Measurements from ENCODE around the gene NFIB. TPM values are rescaled to one million over a fixed set of nuclear protein-coding genes. Genes with fewer than 3 reads are reported as not detected.
A peak's percentile ranks its signal among the peaks of the same experiment; 100 is the strongest.

The NFIB gene
- total and polyA plus RNA-seq, 2 donors from 2014 or later = 15.6 to 112 TPM

- H3K27me3 ChIP-seq (ENCODE audit: control insufficient read depth, insufficient read depth, low read length) = peaks cover 18% of the 10 kb centered on the region
- no peaks in the 10 kb centered on the region for H3K9me3 ChIP-seq (ENCODE audit: control insufficient read depth in 2 of 3, insufficient read depth in 1 of 3, low read length in 3 of 3)
- intact Hi-C loops (cut with DNase I) = no loop called here
- H3K9ac ChIP-seq (ENCODE audit: low read length in 3 of 3) = peak overlapping the region in 1 of 3 donors; percentile 69
- TF ChIP-seq CTCF (IDR thresholded peaks at IDR 0.05; ENCODE audit: borderline replicate concordance, extremely low read depth, insufficient read depth) = no peak
- H3K4me3 ChIP-seq (ENCODE audit: low read length in 3 of 3) = peak overlapping the region in 1 of 3 donors; percentile 78
- peaks cover 0 to 23% (median 13%) of the 10 kb centered on the region in 3 donors for H3K4me1 ChIP-seq (ENCODE audit: control insufficient read depth in 2 of 3, insufficient read depth in 2 of 3, low read depth in 1 of 3, low read length in 3 of 3)
- no peaks in the 10 kb centered on the region for H3K36me3 ChIP-seq (ENCODE audit: control insufficient read depth in 2 of 3, insufficient read depth in 3 of 3, low read length in 3 of 3)
- peak overlapping the region; percentile 27 to 78 for H3K27ac ChIP-seq (ENCODE audit: low read depth in 2 of 2, low read length in 2 of 2)
- FAIRE-seq = no peak
- DNase-seq = peak in 1 of 5 donors; percentile 26
Observed at GRCh38 chr9:14316602-14317300, 2.8 kb upstream of the NFIB start.

- Histone ChIP-seq H3K36me3 (ENCODE audit: control insufficient read depth in 2 of 3, insufficient read depth in 3 of 3, low read length in 3 of 3) (no peaks in the 10 kb centered on the region), H3K4me3 (ENCODE audit: low read length in 3 of 3) (peak overlapping the region; percentile 70 to 78 (median 74)), H3K27ac (ENCODE audit: low read depth in 2 of 2, low read length in 2 of 2) (peak overlapping the region; percentile 78 to 83), H3K9ac (ENCODE audit: low read length in 3 of 3) (peak overlapping the region; percentile 29 to 69 (median 52)), H3K4me1 (ENCODE audit: control insufficient read depth in 2 of 3, insufficient read depth in 2 of 3, low read depth in 1 of 3, low read length in 3 of 3) (peaks cover 0 to 17% (median 9%) of the 10 kb centered on the region in 3 donors), H3K27me3 (ENCODE audit: control insufficient read depth, insufficient read depth, low read length) (peaks cover 14% of the 10 kb centered on the region), H3K9me3 (ENCODE audit: control insufficient read depth in 2 of 3, insufficient read depth in 1 of 3, low read length in 3 of 3) (no peaks in the 10 kb centered on the region)
- no peak for TF ChIP-seq CTCF (IDR thresholded peaks at IDR 0.05; ENCODE audit: borderline replicate concordance, extremely low read depth, insufficient read depth)
- DNase-seq (peak; percentile 52 to 86 (median 77)), FAIRE-seq (no peak)
- intact Hi-C loops (cut with DNase I) = no loop called here
Observed at GRCh38 chr9:14315875-14316601, 2.1 kb upstream of the NFIB start.

- DNase-seq (peak; percentile 80 to 97 (median 90)), FAIRE-seq (no peak)
- peaks cover 0 to 12% (median 5%) of the 10 kb centered on the region in 3 donors for H3K4me1 ChIP-seq (ENCODE audit: control insufficient read depth in 2 of 3, insufficient read depth in 2 of 3, low read depth in 1 of 3, low read length in 3 of 3)
Observed at GRCh38 chr9:14314929-14315874, 1.3 kb upstream of the NFIB start.

More at GRCh38 chr9:14314929-14315874, 1.3 kb upstream of the NFIB start:
- Histone ChIP-seq H3K27me3 (ENCODE audit: control insufficient read depth, insufficient read depth, low read length) (peaks cover 12% of the 10 kb centered on the region), H3K4me3 (ENCODE audit: low read length in 3 of 3) (peak overlapping the region; percentile 72 to 78 (median 74)), H3K9me3 (ENCODE audit: control insufficient read depth in 2 of 3, insufficient read depth in 1 of 3, low read length in 3 of 3) (no peaks in the 10 kb centered on the region), H3K36me3 (ENCODE audit: control insufficient read depth in 2 of 3, insufficient read depth in 3 of 3, low read length in 3 of 3) (no peaks in the 10 kb centered on the region), H3K9ac (ENCODE audit: low read length in 3 of 3) (peak overlapping the region; percentile 29 to 75 (median 39)), H3K27ac (ENCODE audit: low read depth in 2 of 2, low read length in 2 of 2) (peak overlapping the region; percentile 93 to 94)
- intact Hi-C loops (cut with DNase I) = no loop called here
- TF ChIP-seq CTCF (IDR thresholded peaks at IDR 0.05; ENCODE audit: borderline replicate concordance, extremely low read depth, insufficient read depth) = no peak

Data from kidney (tissue), 14 donors.